PC-3 (cell line): Measurements from ENCODE around the gene PPP1R14C. TPM values are rescaled to one million over a fixed set of nuclear protein-coding genes. Genes with fewer than 3 reads are reported as not detected.

Experiments used
- ATAC-seq: fragments of 200-7000 bp; cut with Tn5 transposase; 2 replicates; pipeline ENCODE4 v1.9.1; 2020; ENCODE audit warnings: mild to moderate bottlenecking, moderate library complexity
- BruUV-seq: library from RNA; stranded (reverse); fragments of 400-500 nt; replicated peaks from 2 replicates; lab custom pipeline; 2021; lab: Mats Ljungman, UMichigan
- CTCF ChIA-PET: fragments of 300-600 bp; sonication (Branson Sonifier 250); formaldehyde crosslinking; loops from one replicate; lab custom pipeline; 2022; ENCODE audit warnings: antibody characterized with exemption; lab: Charles Lee
- POLR2A ChIA-PET: fragments of 300-600 bp; sonication (Branson Sonifier 250); formaldehyde crosslinking; loops from one replicate; lab custom pipeline; 2022; ENCODE audit warnings: antibody characterized with exemption; ENCODE audit not compliant: unreplicated experiment; lab: Charles Lee
- DNase-seq: peaks from one replicate; pipeline ENCODE4 v3.0.0-alpha.2; 2015
- H2AFZ ChIP-seq: fragments of 300-600 bp; sonication (generic); 2 replicates; pipeline ENCODE4 v1.6.0; 2016; ENCODE audit warnings: antibody characterized with exemption, low read length
- H3F3A ChIP-seq: fragments of 300-600 bp; sonication (generic); one replicate; pipeline ENCODE4 v1.6.0; 2017; ENCODE audit warnings: antibody characterized with exemption, low read length, control low read depth, mild to moderate bottlenecking; ENCODE audit not compliant: unreplicated experiment
- H3K27ac ChIP-seq: fragments of 300-600 bp; sonication (generic); 2 replicates; pipeline ENCODE4 v1.5.1; 2016; ENCODE audit warnings: mild to moderate bottlenecking, low read length
- H3K27me3 ChIP-seq: fragments of 300-600 bp; sonication (generic); 2 replicates; pipeline ENCODE4 v1.6.1; 2016; ENCODE audit warnings: low read length, mixed read lengths
- H3K36me3 ChIP-seq: fragments of 300-600 bp; sonication (generic); 2 replicates; pipeline ENCODE4 v1.6.1; 2016; ENCODE audit warnings: low read depth, mixed run types, low read length, mixed read lengths
- H3K4me1 ChIP-seq: fragments of 300-600 bp; sonication (generic); 2 replicates; pipeline ENCODE4 v1.5.1; 2016; ENCODE audit warnings: low read length; ENCODE audit not compliant: insufficient read depth
- H3K4me2 ChIP-seq: fragments of 300-600 bp; sonication (generic); 2 replicates; pipeline ENCODE4 v1.6.0; 2016; ENCODE audit warnings: low read length
- H3K4me3 ChIP-seq: fragments of 300-600 bp; sonication (generic); 2 replicates; pipeline ENCODE4 v1.5.1; 2016; ENCODE audit warnings: mild to moderate bottlenecking, low read length, mixed read lengths
- H3K79me2 ChIP-seq: fragments of 300-600 bp; sonication (generic); 2 replicates; pipeline ENCODE4 v1.6.1; 2017; ENCODE audit warnings: low read length, mixed read lengths
- H3K9ac ChIP-seq: fragments of 300-600 bp; sonication (generic); 2 replicates; pipeline ENCODE4 v1.6.0; 2016; ENCODE audit warnings: mild to moderate bottlenecking, low read length
- H3K9me2 ChIP-seq: fragments of 300-600 bp; sonication (generic); replicated peaks from 2 replicates; pipeline ENCODE4 v1.6.1; 2016; ENCODE audit warnings: mixed run types, low read length, mixed read lengths
- H3K9me3 ChIP-seq: fragments of 300-600 bp; sonication (generic); 2 replicates; pipeline ENCODE4 v1.6.1; 2016; ENCODE audit warnings: low read length, mixed read lengths
- H4K20me1 ChIP-seq: fragments of 300-600 bp; sonication (generic); 2 replicates; pipeline ENCODE4 v1.6.1; 2016; ENCODE audit warnings: low read length, mixed read lengths
- CTCF ChIP-seq: fragments of 300-600 bp; sonication (generic); conservative IDR thresholded peaks from 2 replicates; pipeline ENCODE4 v1.5.1; 2017; ENCODE audit warnings: antibody characterized with exemption, low read depth, mild to moderate bottlenecking, low read length
- EZH2 ChIP-seq: fragments of 300-600 bp; sonication (generic); IDR thresholded peaks from one replicate; pipeline ENCODE4 v1.6.1; 2017; ENCODE audit warnings: antibody characterized with exemption, mild to moderate bottlenecking, low read length; ENCODE audit not compliant: unreplicated experiment
- EZH2phosphoT487 ChIP-seq: fragments of 300-600 bp; sonication (generic); IDR thresholded peaks from 2 replicates; pipeline ENCODE4 v1.6.1; 2018; ENCODE audit warnings: mild to moderate bottlenecking, antibody characterized with exemption, low read length, borderline replicate concordance
- intact Hi-C: fragments of 100-400 bp; cut with micrococcal nuclease; formaldehyde crosslinking; loops from 2 replicates; pipeline ENCODE4 v1.9.0; 2023
- total RNA-seq: library from RNA; depleted of rRNA; stranded (reverse); fragments of >200 nt; gene quantifications from 2 replicates; pipeline ENCODE4 v1.2.3, GENCODE V29; 2014

Gene PPP1R14C
- total RNA-seq, 1 experiment from 2014 or later, result 1.1 TPM

GRCh38 chr6:150276168-150276936 lies 133.5 kb downstream of the PPP1R14C start:
- Histone ChIP-seq H3K4me1 (no peaks in the 10 kb centered on the region), H3K36me3 (no peaks in the 10 kb centered on the region), H3K4me3 (no peak overlapping the region), H3K9me2 (no peaks in the 10 kb centered on the region), H3K9me3 (no peaks in the 10 kb centered on the region), H3K79me2 (no peaks in the 10 kb centered on the region), H3K9ac (no peak overlapping the region), H2AFZ (no peak overlapping the region), H3K27me3 (no peaks in the 10 kb centered on the region), H3K4me2 (no peak overlapping the region), H3K27ac (no peak overlapping the region), H4K20me1 (no peaks in the 10 kb centered on the region), H3F3A (no peaks in the 10 kb centered on the region)
- ChIA-PET CTCF (no interaction called here), POLR2A (no interaction called here)
- intact Hi-C loops, result no loop called here
- TF ChIP-seq CTCF, result no peak
- TF ChIP-seq EZH2, result no peak
- TF ChIP-seq EZH2phosphoT487, result no peak
- BruUV-seq, result no TSS peak
- ATAC-seq (no peak), DNase-seq (no peak)

GRCh38 chr6:150276937-150277742 lies 134.3 kb downstream of the PPP1R14C start:
- no peaks in the 10 kb centered on the region for H3K27me3 ChIP-seq
- no peak overlapping the region for H3K9ac ChIP-seq
- no peak for TF ChIP-seq EZH2phosphoT487
- no peak for TF ChIP-seq CTCF
- no peak for TF ChIP-seq EZH2
- no TSS peak for BruUV-seq
- no peaks in the 10 kb centered on the region for H3K9me2 ChIP-seq
- H4K20me1 ChIP-seq, result no peaks in the 10 kb centered on the region
- ChIA-PET CTCF (no interaction called here), POLR2A (no interaction called here)
- no peaks in the 10 kb centered on the region for H3K36me3 ChIP-seq
- intact Hi-C loops, result no loop called here
- ATAC-seq (no peak), DNase-seq (no peak)
- H3K9me3 ChIP-seq, result no peaks in the 10 kb centered on the region
- no peaks in the 10 kb centered on the region for H3K79me2 ChIP-seq
- no peak overlapping the region for H3K4me2 ChIP-seq
- no peak overlapping the region for H2AFZ ChIP-seq
- no peaks in the 10 kb centered on the region for H3K4me1 ChIP-seq
- H3K4me3 ChIP-seq, result no peak overlapping the region
- H3K27ac ChIP-seq, result no peak overlapping the region
- no peaks in the 10 kb centered on the region for H3F3A ChIP-seq

- CTCF ChIA-PET, result no interaction called here
- BruUV-seq, result no TSS peak
Measured at GRCh38 chr6:150279533-150279932, 136.7 kb downstream of the PPP1R14C start.

More at GRCh38 chr6:150279533-150279932, 136.7 kb downstream of the PPP1R14C start:
- intact Hi-C loops, result no loop called here
- Histone ChIP-seq H3K4me1 (no peaks in the 10 kb centered on the region), H3K27ac (no peak overlapping the region), H3F3A (no peaks in the 10 kb centered on the region), H2AFZ (no peak overlapping the region), H3K9ac (no peak overlapping the region), H4K20me1 (no peaks in the 10 kb centered on the region), H3K9me2 (no peaks in the 10 kb centered on the region), H3K4me3 (no peak overlapping the region), H3K4me2 (no peak overlapping the region), H3K79me2 (no peaks in the 10 kb centered on the region), H3K9me3 (no peaks in the 10 kb centered on the region), H3K36me3 (no peaks in the 10 kb centered on the region), H3K27me3 (peaks cover 4% of the 10 kb centered on the region)
- ATAC-seq, result no peak
- TF ChIP-seq EZH2 (no peak), CTCF (no peak)
- POLR2A ChIA-PET, result no interaction called here
- no peak for DNase-seq
